RPMI7951 (cell line): ENCODE data around the gene CHRM5. TPM values are rescaled to one million over a fixed set of nuclear protein-coding genes. Genes with fewer than 3 reads are reported as not detected.
"Not testable (repeated sequence)": the region's sequence is repeated elsewhere in the genome, so short reads cannot be mapped to it uniquely, and the experiment has no call there.

Experiments
- DNase-seq: peaks from one replicate; pipeline ENCODE4 v3.0.0-alpha.2; 2012; ENCODE audit warnings: low read depth
- total RNA-seq: library from RNA; depleted of rRNA; stranded (reverse); fragments of >200 nt; shearing (Covaris generic); gene quantifications from 2 replicates; pipeline ENCODE4 v1.2.3, GENCODE V29; 2014

CHRM5 gene
- total RNA-seq, 1 experiment from 2014 or later: not detected

DNA sequence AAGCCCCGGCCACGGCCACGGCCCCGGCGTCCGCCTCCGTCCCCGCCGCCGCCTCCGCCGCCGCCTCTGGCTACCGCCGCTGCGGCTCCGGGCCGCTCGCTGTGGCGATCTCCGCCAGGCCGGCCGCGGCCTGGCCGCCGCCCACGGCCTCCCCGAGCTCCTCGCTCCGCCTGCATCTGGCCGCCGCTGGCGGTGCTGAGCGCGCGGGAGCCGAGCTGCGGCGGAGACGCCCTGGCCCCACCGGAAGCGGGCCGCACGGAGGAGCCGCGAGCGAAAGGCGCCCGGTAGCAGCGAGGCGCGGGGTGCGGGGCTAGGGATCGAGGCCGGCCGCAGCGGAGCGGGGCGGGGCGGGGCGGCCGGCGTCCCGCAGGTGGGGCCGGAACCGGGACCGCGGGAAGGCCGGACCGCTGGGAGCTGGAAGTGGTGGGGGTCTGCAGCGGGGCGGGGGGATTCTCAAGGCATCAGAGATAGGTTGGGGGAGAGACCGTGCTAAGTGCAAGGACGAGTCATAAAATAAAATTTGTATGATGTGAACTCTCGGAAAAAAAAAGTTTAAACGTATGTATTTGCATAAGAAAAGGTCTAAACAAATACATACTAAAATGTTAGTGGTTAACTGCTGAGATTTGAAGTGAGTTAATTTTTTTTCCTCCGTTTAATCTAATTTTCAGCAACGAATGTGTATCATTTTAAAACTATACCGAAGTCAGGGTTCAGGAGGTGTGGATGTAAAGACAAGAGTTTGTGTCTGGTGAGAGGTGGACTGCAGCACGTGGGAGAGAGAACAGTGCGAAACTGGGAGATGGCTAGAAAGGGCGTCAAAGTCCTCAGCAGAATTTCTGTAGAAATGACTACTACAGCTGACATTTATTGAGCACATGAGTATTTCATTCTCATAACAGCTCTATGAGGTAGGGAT lies 70.8 kb downstream of the CHRM5 start, which contains the start of gene AVEN:
Gene AVEN, minus strand, starts transcription at position 334 of the 919 bp plus-strand sequence. Its CDS starts 158 bp downstream, at position 176.
- peak; percentile 67 for DNase-seq

DNA sequence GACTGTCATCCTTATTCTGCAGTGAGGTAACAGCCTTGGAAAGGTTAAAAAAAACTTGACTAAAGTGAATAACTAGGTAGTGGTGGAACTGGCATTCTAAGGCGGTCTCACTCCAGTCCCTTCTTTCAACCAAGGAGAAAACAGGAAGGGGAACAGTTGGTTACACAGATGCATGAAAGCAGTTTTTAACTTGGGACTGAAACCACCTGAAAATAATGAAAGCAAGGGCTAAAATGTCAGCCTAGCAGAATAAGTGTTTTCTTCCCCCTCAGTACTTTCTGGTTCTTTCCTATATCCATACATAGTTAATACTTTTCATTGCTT lies 71.5 kb downstream of the CHRM5 start:
- DNase-seq: no peak

DNA sequence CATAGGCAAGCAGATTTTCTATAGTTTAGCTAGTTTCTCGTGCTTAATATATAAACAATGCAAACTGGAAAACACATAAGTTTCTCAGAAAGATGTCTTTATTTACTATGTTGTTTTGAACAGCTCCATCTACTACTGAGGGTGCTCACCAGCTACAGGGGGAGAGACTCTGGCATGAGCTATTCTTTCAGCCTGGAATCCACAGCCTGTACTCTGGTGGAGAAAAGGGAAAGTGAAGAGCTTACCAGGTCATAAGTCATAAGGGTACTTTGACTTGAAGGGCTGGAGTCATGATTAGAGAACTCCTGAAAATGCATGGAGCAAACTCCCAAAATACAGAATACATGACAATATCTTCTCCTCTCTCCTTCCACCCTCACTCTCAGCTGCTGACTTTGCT lies 75.1 kb downstream of the CHRM5 start:
- peak; percentile 32 for DNase-seq

DNA sequence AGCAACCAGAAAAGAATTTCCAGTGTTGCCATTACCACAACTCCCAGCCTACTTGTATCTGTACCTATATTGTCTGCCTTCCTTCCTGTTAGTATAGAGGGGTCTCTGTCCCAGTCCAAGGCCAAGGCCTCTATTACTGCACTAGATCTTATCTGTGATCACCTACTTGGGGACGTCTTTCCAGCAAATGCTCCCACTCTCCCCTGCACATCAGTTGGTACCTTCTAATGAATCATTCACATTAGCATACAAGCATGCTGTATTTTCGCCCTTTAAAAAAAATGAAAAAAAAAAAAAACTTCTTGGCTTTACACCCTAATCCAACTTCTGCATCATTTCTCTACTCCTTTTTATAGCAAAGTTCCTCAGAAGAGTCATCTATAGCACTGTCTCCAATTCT lies 75.5 kb downstream of the CHRM5 start:
- DNase-seq: peak; percentile 29

- no peak for DNase-seq
Measured at GRCh38 chr15:34046471-34047145, 78.3 kb downstream of the CHRM5 start.

DNA sequence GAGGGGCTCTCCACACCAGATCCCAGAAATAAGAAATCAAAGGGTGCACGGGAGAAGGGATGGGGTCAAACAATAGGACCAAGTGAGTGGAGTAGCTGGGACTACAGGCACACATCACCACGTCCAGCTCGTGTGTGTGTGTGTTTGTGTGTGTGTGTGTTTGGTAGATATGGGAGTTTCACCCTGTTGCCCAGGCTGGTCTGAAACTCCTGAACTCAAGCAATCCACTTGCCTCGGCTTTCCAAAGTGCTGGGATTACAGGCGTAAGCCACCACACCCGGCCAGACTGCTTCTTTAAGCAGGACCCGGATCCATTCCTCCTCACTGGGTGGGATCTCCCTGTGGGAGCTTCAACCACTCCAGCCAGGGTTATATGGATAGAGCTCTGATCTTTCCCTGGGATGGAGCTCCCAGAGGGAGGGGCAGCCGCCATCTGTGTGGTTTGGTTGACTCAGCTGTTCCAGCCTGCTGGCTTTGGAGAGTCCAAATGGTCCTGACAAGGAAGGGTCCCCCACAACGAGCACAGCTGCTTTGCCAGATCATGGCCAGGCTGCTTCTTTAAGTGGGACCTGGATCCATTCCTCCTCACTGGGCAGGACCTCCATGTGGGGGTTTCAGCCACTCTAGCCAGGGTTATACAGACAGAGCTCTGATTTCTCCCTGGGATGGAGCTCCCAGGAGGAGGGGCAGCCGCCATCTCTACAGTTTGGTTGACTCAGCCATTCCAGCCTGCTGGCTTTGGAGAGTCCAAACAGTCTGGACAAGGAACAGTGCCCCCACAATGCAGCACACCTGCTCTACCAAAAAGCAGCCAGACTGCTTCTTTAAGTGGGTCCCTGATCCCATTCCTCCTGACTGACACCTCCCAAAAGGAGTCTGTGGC lies 79.8 kb downstream of the CHRM5 start:
- DNase-seq: peak; percentile 87

DNA sequence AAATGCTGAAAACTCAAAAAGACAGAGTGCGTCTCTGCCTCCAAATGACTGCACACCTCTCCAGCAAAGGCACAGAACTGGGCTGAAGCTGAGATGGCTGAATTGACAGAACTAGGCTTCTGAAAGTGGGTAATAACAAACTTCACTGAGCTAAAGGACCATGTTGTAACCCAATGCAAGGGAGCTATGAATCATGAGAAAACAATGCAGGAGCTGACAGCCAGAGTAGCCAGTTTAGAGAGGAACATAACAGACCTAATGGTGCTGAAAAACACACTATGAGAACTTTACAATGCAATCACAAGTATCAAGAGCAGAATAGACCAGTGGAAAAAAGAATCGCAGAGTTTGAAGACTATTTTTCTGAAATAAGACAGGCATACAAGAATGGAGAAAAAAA lies 80.8 kb downstream of the CHRM5 start:
- DNase-seq: peak; percentile 92

DNA sequence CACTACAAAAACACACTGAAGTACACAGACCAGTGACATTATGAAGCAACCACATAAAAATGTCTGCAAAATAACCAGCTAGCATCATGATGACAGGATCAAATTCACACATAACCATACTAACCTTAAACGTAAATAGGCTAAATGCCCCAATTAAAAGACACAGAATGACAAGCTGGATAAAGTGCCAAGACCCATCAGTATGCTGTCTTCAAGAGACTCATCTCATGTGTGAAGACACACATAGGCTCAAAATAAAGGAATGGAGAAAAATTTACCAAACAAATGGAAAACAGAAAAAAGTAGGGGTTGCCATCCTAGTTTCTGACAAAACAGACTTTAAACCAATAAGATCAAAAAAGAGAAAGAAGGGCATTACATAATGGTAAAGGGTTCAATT lies 82.1 kb downstream of the CHRM5 start:
- DNase-seq: not testable (repeated sequence)

- no peak for DNase-seq
Measured at GRCh38 chr15:34054081-34054707, 85.9 kb downstream of the CHRM5 start.

GRCh38 chr15:34055868-34056595 lies 87.7 kb downstream of the CHRM5 start:
- peak; percentile 64 for DNase-seq

DNA sequence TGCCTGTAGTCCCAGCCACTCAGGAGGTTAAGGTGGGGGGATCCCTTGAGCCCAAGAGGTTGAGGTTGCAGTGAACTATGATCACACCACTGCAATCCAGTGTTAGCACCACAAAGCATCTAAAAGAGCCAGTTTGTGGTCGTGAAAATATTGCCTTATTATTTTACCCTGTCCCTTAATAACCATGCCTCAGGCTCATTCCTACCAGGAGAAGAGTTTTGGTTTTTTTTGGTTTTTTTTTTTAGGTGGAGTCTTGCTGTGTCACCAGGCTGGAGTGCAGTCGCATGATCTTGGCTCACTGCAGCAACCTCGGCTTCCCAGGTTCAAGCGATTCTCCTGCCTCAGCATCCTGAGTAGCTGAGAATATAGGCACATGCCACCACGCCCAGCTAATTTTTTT lies 88.6 kb downstream of the CHRM5 start:
- peak; percentile 23 for DNase-seq

- no peak for DNase-seq
Measured at GRCh38 chr15:34059476-34059875, 91.2 kb downstream of the CHRM5 start.

DNA sequence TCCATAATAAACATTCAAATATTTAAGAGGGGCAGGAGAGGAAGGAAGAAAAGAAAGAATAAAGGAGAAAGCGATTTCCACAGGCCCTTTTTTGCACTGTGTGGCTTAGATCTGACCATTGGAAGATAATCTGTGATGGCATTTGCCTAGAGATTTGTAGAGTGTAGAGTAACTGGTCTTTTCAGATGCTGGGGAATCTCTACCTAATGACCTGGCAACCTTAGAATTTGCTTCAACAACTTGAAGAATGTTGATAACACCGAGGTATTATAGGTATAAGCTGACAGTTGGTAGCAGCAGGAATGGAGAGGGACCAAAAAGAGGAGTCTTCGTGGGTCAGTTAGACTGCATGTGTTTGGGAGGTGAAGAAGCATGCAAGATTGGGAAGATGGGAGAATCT lies 91.6 kb downstream of the CHRM5 start:
- no peak for DNase-seq

GRCh38 chr15:34064438-34064837 lies 96.1 kb downstream of the CHRM5 start:
- no peak for DNase-seq

DNA sequence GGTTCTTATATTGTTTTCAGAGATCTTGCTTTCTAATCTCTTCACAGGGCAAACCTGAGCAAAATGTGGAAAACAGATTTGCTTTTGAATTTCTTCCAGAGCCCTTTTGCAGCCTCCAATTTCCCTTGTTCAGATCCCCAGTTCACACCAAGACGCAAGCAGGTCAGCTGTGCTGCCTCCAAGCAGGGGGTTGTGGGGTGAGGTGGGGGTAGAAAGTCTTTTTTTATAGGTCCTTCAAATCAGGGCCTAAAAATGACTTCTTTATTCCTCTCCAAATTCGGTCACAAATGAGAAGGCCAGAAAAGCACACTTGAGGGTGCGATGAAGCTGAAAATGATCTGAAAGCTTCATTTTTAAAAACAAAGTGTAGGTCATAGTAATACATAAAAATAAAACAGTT lies 97.0 kb downstream of the CHRM5 start:
- no peak for DNase-seq

DNA sequence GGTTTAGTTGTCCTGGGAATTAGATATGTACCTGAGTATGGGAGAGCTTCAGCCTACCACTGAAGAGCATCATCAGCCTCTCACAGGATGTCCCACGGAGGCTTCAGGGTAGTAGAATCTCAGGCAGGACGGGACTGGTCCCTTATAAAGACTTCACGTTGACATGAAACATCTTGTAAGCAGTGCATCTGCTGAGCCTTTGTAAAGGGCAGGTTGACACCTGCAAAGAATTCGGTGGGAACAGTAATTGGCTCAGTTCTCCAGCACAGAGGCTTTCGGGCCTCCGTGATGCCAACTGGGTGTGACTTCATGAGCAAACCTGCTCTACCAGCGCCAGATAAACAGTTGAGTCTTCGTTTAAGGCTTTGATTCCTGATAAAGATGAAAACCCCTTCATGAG lies 97.6 kb downstream of the CHRM5 start:
- DNase-seq: no peak

DNA sequence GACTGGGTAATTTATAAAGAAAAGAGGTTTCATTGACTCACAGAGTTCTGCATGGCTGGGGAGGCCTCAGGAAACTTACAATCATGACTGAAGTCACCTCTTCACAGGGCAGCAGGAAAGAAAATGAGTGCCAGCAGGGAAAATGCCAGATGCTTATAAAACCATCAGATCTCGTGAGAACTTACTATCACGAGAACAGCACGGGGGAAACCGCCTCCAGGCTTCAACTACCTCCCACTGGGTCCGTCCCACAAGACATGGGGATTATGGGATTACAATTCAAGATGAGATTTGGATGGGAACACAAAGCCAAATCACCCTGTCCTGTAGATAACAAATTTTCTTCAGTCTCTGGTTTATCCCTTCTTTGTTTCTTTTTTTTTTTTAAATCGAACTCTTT lies 101.7 kb downstream of the CHRM5 start:
- DNase-seq: peak; percentile 49

- no peak for DNase-seq
Measured at GRCh38 chr15:34076785-34077184, 108.5 kb downstream of the CHRM5 start.

GRCh38 chr15:34078900-34079299 lies 110.6 kb downstream of the CHRM5 start:
- no peak for DNase-seq

DNA sequence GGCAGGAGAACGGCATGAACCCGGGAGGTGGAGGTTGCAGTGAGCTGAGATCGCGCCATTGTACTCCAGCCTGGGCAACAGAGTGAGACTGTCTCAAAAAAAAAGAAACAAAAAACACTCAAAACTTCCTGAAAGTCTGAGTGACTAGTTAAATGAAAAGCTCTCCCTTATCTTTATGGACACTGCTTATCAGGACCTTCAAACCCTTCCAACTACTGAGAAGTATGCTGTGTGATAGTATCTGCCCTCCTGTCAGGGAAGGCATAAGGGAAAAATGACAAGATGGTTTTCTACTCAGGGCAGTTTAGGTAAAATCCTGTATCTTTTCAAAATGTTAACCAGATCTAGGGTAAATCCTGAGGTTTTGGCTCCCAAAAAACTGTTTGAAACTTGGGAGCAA lies 111.6 kb downstream of the CHRM5 start:
- DNase-seq: no peak

DNA sequence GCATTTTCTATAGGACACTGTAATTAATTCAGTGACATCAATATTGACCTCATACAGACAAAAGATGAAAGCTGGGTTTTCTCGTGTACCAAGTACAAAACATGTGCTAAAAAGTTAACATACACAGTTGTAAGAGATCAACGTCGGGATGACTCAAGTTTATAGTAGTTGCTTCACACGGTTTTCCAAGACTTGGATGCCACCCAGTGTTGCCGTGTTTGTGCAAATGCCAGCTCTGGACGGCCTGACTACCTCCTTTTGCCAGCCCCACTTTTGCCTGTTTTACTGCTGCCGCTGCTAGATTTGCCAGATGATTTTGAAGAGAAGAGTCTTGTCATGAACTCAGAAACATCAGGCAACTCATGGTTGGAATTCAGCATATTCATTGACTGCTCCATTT lies 115.8 kb downstream of the CHRM5 start:
- DNase-seq: peak; percentile 29
